Epithelial cell of proximal tubule (primary cell): ENCODE measurements around the gene SYNJ2. TPM values are rescaled to one million over a fixed set of nuclear protein-coding genes. Genes with fewer than 3 reads are reported as not detected.

Experiments used
- DNase-seq: peaks from one replicate; pipeline ENCODE4 v3.0.0-alpha.2; 2011; ENCODE audit warnings: low read depth
- H3K4me3 ChIP-seq: 2 replicates; pipeline ENCODE4 v1.5.1; 2011; ENCODE audit warnings: low read depth, mild to moderate bottlenecking, low read length
- CTCF ChIP-seq: conservative IDR thresholded peaks from 2 replicates; pipeline ENCODE4 v1.5.1; 2012; ENCODE audit warnings: low read depth, mild to moderate bottlenecking, low read length
- total RNA-seq: library from RNA; depleted of rRNA; stranded (reverse); fragments of >200 nt; gene quantifications from 2 replicates; pipeline ENCODE4 v1.2.3, GENCODE V29; 2015

The SYNJ2 gene
- total RNA-seq, 1 donor from 2014 or later, result 19.1 TPM

GRCh38 chr6:158104696-158105095 lies 123.0 kb downstream of the SYNJ2 start:
- DNase-seq, result no peak
- no peak overlapping the region for H3K4me3 ChIP-seq
- TF ChIP-seq CTCF, result no peak

GRCh38 chr6:158109748-158110147 lies 128.1 kb downstream of the SYNJ2 start:
- no peak overlapping the region for H3K4me3 ChIP-seq
- TF ChIP-seq CTCF, result no peak
- no peak for DNase-seq

GRCh38 chr6:158110986-158111385 lies 129.3 kb downstream of the SYNJ2 start:
- no peak for DNase-seq
- TF ChIP-seq CTCF, result no peak
- H3K4me3 ChIP-seq, result no peak overlapping the region

- no peak for TF ChIP-seq CTCF
- no peak overlapping the region for H3K4me3 ChIP-seq
- DNase-seq, result no peak
Observed at GRCh38 chr6:158111987-158112386, 130.3 kb downstream of the SYNJ2 start.

GRCh38 chr6:158113802-158114201 lies 132.1 kb downstream of the SYNJ2 start:
- no peak for TF ChIP-seq CTCF
- no peak for DNase-seq
- H3K4me3 ChIP-seq, result no peak overlapping the region

- no peak overlapping the region for H3K4me3 ChIP-seq
- TF ChIP-seq CTCF, result no peak
- no peak for DNase-seq
Observed at GRCh38 chr6:158115102-158115501, 133.4 kb downstream of the SYNJ2 start.

- no peak for TF ChIP-seq CTCF
- no peak overlapping the region for H3K4me3 ChIP-seq
- no peak for DNase-seq
Observed at GRCh38 chr6:158115508-158115907, 133.8 kb downstream of the SYNJ2 start.
